GM19455 (cell line): ENCODE results near the gene SCGB1C1.
A peak's percentile ranks its signal among the peaks of the same experiment; 100 is the strongest.

Source experiments
- ATAC-seq: cut with Tn5 transposase; IDR thresholded peaks from one replicate; pipeline ENCODE4 v1.9.1; 2021; ENCODE audit not compliant: unreplicated experiment

The SCGB1C1 gene

DNA sequence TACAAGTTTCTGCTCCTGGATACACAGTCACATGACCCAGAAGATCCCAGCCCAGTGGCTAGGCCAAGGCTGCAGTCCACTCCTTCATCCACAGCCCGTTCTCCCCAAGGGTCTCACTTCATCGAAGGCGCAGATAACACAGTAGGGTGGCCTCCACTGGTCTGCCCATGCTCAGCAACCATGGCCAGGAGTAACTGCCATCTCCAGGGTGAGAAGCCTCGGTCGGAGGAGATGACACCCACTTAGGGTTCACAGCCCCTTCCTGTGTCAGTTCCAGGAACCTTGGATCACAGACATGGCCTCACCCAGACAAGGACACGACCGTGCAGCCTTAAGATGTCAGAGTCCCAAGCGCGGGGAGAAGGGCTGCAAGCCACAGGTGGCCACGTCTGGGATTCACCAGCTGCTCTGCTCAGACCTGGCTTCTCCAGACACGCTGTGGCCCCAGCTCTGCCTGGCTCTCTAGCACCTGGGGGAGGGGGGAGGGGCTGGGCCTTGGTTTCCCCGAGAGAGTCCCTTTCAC is 11.8 kb downstream of the SCGB1C1 start:
- ATAC-seq: no peak

DNA sequence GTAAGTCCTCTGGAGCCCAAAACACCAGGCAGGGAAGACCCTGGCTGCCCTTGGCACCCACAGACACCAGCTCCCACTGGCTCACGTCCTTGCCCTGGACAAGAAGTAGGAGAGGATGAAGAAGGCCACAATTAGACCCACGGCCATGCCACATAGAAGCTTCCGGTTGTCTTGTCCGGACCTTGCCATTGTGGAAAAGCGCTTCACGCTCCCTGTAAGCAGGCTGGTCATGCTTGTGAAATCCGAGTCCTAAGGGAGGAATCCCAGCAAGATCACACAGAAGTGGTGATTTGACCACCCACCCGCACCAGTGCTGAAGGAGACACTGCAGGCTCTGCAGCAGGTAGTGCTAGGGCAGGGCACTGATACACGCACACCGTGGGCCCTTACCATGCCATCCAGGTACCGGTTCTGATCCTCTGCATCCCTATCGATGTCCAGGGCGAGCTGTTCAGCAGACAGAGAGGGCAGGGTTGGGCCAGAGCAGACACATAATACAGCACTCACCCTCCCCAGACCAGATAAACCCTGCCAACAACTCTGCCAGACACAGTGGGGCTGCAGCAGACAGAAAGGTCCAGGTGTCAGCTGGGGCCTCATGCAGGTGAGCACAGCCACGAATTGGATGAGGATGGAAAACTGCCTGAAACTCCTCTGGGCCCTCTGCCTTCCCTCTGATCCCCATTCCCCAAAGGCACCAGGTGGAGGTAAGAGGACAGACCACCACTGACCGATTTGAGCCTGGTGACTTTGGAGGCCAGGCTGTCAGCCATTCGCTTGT is 12.5 kb downstream of the SCGB1C1 start:
- no peak for ATAC-seq

DNA sequence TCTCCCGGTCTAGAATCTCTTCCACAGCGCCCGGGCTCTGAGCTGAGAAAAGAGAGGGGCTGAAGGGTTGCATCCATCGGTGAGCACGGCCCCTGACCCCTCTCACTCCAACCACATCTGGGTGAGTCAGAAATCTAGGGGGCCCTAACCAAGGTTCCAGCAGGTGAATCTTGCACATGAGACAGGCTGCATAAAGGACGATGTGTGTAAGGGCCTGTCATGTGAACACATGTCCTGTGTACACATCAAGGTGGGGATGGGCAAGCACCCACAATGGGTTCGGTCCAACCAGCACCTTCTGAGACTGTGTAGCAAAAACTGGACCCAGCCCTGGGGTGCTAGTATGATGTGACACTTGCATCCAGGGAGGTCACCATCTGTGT is 13.1 kb downstream of the SCGB1C1 start:
- no peak for ATAC-seq

DNA sequence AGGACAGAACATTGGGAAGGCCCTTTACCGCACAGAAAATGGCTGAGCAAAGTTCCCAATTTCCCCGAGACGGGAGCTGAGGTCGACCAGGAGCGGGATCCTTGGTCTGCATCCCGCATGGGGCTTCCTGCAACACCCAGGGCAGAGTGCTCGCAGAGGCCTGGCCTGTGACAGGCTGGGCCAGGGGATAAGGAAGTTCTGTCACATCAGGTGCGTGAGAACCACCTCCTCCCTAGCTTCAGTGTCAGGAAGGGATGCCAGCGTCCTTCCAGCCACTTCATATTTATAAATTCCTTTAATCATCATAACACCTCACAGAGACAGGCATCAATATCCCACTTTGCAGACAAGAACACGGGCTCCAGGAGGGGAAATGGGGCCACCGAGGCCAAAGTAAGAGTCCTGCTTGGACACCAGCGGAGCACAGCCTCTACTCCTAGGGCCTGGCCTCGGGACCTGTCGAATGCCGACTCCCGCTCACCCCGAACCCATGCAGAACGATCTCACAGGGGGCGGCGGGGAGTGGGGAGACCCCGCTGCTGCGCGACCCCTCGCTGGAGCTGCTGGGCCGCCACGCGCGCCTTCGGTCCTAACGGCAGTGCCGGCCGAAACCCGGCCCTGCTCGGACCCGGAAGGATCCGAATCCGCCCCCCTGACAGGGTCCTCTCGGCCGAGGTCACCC is 13.8 kb downstream of the SCGB1C1 start:
- no peak for ATAC-seq

DNA sequence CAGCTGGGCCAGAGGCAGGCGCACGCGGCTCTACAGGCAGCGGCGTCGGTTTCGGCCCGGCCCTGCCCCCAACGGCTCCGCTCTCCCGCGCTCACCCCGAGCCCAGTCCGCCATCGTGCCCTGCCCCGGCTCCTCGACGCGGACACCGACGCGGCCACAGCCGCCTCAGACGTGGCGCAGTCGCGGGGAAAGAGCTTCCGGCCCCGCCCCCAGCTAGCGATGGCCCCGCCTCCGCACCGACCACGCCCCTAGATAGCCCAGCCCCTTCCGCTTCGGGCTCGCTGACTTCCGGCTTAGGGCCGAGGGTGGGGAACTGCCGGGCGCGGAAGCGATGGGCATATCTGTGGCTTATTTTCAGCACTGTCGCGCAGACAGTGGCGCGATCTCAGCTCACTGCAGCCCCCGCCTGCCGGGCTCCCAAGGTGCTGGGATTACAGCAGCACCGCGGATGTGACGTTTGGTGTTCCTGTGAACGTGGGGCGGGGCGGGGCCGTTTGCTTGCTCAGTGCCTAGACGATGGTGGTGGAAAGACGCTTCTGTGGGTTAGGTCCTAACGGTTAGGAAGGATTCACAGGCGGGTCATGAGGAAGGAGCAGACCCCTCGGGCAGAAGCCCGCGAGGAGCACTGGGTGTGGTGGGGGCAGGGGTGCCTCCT is 14.5 kb downstream of the SCGB1C1 start, which contains the start of the genes BET1L and RIC8A:
Gene BET1L (minus strand): TSS at position 192 of the 655 bp plus-strand sequence. CDS start 78 bp downstream, at position 114.
Gene RIC8A (plus strand): TSS at position 501 of the 655 bp plus-strand sequence. CDS start 1,147 bp downstream, outside the sequence.
- ATAC-seq: peak; percentile 79

DNA sequence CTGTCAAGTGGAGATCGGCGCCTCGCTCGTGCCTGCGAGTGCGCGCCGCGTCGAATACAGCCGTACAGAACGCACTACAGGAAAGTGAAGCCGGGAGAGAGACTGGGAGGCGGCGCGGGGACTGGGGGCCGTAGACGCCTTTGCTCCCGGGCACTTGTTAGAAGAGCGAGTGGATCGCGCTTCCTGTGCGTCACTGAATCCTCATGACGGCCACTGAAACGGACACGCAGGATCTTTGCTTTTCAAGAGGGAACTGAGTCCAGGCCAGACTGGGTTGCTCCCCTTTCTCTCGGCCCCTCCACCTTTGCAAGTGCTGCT is 14.9 kb downstream of the SCGB1C1 start:
- no peak for ATAC-seq

DNA sequence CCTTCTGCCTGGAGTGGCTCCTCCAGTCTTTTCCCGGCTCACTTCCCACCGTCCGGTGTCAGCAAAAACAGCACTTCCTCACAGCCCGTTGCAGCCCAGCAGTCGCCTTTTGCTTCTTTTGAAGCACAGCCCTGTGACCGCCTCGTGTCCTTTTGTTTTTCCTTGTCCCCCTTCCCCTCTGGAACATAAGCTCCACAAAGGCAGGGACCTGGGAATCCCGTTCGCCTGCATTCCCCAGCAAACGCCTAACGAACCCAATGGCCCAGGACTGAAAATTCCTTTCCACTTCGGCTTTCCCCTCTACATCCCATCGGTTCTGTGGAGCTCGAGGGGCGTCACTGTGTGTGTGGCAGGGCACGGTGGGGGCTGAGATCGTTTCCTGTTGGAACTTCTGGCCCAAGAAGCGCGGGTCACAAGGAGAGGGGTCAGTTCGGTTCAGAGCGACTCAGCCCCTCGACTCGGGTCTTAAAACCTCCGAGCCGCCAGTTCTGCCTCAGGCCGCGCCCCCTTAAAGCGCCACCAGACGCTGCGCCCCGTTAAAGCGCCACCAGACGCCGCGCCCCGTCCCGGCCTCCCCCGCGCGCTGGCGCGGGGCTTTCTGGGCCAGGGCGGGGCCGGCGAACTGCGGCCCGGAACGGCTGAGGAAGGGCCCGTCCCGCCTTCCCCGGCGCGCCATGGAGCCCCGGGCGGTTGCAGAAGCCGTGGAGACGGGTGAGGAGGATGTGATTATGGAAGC is 15.5 kb downstream of the SCGB1C1 start:
- ATAC-seq: no peak

DNA sequence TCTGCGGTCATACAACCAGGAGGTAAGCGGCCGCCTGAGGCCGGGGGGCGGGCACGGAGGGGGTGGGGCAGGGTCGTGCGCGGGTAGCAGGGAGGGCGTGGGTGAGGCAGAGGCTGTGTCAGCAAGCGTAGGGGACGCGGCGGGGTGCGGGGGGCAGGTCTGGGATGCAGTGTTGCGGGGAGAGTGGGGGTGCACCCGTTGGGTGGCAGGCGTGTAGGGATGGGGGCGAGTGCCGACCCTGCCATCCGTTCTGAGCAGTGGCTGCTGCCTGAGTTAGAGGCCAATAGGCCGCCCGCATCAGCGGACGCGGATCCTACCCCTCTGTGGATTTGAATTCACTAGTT is 16.0 kb downstream of the SCGB1C1 start:
- no peak for ATAC-seq

DNA sequence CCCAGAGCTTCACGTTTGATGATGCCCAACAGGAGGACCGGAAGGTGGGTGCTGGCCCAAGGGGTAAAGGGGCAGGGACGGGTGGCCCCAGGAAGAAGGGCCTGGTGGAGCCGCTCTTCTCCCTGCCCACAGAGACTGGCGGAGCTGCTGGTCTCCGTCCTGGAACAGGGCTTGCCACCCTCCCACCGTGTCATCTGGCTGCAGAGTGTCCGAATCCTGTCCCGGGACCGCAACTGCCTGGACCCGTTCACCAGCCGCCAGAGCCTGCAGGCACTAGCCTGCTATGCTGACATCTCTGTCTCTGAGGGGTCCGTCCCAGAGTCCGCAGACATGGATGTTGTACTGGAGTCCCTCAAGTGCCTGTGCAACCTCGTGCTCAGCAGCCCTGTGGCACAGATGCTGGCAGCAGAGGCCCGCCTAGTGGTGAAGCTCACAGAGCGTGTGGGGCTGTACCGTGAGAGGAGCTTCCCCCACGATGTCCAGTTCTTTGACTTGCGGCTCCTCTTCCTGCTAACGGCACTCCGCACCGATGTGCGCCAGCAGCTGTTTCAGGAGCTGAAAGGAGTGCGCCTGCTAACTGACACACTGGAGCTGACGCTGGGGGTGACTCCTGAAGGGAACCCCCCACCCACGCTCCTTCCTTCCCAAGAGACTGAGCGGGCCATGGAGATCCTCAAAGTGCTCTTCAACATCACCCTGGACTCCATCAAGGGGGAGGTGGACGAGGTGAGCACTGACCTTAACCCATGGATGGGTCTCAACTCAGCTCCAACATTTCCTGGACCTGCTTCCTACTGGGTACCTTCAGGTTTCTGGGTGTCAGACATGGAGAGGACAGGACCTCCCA is 16.6 kb downstream of the SCGB1C1 start:
- ATAC-seq: no peak

DNA sequence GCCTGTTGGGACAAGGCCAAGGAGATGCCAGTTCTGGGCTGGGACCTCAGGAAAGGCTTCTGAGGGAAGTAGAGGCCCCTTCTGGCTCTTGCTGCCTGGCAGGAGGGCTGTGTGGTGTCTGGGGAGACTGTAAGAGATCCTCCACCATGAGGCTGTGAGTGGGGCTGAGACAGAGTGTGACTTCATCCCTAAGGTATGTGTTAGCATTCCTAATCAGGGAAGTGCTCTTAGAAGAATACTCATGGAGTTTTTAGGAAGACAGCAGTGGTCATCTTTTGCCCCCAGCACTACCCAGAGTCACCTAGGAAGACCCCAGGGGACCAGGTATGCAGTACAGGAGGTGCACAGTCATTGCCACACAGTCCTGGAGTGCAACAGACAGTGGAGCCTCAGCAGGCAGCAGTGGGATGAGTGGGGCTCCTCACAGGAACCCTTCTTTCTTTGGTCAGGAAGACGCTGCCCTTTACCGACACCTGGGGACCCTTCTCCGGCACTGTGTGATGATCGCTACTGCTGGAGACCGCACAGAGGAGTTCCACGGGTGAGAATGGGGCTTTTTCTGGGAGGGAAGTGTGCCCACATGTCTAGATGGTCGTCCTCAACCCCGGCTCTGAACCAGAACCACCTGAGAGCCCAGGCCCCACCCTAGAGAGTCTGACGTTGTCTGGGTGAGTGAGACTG is 17.4 kb downstream of the SCGB1C1 start:
- no peak for ATAC-seq

DNA sequence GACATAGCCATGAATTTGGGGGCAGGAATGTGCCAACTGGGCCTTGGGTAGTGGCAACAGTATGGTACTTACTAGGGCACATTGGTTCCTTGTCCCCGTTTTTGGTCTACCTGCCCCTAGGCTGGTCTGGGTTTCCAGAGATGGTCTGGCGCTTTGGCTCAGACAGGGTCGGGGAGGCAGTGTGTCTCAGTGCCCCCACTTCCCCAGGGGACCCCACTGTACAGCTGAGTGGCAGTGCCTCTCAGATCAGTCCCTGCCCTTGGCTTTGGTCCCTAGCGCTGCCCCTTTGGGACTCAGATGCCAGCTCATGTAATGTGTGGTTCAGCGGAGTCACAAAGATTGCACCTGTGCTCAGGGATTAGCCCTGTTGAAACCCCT is 17.9 kb downstream of the SCGB1C1 start:
- no peak for ATAC-seq

DNA sequence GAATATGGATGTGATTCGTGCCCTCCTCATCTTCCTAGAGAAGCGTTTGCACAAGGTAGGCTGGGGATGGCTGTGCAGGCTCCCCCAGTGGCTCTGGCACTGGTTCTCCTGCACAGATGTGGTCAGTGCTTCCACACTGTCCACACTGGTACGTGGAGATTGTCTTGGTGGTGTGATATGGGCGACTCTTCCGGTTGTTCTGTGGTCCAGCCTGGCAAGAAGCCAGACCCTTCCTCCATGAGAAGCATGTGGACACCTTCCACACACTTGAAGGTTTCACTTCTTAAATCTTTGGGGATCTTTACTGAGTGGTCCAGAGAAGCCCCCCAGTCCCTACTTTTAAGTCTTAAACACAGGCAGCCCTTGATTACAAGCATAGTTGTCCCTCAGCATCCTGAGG is 18.4 kb downstream of the SCGB1C1 start:
- no peak for ATAC-seq

DNA sequence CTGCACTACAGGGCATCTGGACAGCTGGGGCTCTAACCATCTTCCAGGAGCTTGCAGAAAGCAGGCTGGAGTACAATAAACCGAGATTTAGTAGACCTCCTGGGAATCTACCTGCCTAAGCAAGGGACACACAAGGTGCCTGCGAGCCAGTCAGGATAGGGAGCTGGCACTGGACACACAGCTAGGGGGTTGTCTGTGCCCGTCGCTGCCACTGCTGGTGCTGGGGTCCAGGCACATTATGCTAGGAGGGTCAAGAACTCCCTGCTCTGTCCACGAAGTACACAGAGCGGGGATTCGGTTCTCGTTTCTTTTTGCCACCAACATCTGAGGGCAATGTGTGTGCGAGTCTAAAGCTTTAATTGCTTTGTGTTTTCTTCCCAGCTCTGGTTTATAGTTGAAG is 18.9 kb downstream of the SCGB1C1 start:
- no peak for ATAC-seq

DNA sequence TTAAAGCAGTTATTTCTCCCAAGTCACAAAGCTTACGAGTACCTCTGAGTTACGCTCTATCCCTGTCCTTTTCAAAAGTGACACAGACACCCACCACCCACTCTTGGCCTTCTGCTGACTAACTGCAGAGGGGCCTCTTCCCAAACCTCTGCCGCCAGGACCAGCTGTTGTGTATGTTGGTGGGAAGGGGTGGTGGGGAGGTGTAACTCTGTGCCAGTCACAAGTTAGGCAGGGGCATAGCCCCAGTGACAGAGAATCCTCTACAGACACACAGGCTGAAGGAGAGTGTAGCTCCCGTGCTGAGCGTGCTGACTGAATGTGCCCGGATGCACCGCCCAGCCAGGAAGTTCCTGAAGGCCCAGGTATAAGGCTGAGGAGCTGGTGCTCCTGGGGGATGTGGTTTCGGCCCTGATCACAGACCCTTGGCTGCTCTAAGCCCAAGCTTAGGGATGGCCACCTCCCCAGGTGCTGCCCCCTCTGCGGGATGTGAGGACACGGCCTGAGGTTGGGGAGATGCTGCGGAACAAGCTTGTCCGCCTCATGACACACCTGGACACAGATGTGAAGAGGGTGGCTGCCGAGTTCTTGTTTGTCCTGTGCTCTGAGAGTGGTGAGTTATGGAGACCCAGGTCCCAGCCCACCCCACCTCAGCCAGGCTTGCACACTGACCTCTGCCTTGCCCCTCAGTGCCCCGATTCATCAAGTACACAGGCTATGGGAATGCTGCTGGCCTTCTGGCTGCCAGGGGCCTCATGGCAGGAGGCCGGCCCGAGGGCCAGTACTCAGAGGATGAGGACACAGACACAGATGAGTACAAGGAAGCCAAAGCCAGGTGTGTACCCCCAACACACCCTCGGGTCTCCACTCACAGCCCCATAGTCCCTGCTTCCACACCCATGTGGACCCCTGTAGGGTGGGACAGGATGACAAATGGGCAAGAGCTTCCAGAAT is 19.5 kb downstream of the SCGB1C1 start:
- ATAC-seq: no peak

DNA sequence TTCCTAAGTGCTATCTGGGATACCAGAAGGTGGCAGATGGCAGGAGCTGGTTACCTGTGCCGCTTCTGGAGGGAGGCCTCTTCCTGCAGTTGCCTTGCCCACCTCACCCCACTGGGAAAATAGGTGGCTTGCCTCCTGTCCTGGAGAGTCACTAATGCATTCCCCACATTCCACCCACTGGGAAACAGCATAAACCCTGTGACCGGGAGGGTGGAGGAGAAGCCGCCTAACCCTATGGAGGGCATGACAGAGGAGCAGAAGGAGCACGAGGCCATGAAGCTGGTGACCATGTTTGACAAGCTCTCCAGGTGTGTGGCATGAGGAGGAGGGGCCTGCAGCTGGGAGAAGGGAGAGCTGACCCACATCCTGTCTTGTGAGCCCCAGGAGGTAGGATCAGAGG is 20.2 kb downstream of the SCGB1C1 start:
- no peak for ATAC-seq

DNA sequence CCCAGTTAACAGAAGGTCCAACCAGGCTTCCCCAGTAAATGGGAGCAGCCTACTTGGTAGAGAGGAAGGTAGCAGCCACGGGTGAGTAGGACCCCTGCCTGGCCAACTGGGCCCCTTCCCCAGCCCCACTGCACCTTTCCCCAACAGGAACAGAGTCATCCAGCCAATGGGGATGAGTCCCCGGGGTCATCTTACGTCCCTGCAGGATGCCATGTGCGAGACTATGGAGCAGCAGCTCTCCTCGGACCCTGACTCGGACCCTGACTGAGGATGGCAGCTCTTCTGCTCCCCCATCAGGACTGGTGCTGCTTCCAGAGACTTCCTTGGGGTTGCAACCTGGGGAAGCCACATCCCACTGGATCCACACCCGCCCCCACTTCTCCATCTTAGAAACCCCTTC is 21.2 kb downstream of the SCGB1C1 start:
- no peak for ATAC-seq

DNA sequence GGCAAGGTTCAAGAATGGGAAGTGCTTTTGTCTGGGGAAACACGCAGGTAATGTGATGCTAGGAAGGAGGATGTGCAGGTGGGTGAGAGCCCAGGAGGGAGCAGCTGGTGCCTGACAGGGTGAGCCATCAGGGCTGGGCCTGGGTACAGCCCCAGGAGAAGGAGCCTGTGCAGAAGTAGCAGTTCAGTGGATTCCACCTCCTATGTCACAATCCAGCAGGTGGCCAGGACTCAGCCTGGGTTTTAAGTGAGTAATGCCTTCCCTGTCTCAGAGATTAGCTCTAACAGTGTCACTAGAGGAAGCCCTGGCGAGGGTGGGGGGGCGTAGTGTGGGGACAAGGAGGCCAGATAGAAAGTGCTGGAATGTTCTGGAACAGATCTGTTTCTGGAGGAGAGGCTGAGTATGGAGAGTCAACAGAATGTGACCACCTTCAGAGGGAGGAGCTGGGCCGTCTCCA is 22.7 kb downstream of the SCGB1C1 start:
- ATAC-seq: no peak

DNA sequence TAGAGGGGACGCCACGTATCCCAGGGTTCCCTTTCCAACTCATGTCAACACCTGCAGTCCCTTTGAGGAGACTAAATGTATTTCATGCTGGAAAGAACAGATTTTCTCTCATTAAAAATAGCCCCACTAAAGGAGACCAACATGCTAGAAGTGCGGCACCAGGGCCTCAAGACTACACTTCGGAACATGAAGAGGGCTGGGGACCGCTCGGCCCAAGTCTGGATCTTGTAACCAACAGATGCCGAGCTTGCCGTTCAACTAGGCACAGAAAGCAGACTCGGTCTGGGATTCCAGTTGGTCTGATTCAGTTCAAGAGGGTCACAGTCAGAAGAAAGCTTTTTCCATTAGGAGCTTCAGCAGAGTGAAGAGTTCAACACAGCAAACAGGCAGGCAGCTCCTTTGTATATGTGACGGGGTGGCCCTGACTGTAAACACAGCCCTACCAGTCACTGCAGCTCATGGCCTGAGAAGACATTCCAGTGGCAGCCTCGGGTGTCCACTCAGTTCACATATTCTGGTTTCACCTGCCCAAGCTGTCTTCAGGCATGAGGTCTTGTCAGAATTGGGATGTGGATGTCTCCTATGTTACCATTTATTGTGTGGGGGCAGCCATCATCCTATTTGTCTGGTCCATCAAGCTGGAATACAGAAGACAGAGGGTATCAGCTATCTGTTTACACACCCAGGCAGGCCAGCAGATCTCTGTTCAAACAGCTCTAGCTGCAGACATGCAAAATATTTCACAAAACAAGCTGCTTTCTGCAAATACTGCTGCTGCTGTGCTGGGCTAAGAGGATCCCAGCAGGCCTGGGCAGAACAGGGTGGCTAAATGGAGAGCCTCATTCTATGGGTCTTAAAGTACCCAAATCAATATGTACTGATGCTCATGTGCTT is 23.4 kb downstream of the SCGB1C1 start:
- no peak for ATAC-seq
